NCI-H2107 (cell line): ENCODE results near the gene LYZ.

Experiments
- DNase-seq: peaks from one replicate; lab custom pipeline; 2025; lab: John Stamatoyannopoulos, UW

Gene LYZ

DNA sequence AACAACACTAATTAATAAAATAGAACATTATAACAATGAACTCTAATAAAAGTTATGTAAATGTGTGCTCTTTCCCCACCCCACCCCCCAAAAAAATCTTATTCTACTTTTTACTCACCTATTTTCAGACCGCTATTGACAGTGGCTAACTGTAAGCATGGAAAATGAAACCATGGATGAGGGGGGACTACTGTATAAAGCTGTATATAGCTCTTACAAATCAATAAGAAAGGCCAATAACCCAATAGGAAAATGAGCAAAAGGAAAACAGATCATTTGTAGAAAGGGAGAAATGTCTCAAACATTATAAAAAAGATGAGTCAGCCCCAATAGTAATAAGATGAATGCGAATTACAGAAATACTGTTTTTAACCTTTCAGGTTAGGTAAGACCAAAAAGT lies 38.7 kb downstream of the LYZ start:
- no peak for DNase-seq

DNA sequence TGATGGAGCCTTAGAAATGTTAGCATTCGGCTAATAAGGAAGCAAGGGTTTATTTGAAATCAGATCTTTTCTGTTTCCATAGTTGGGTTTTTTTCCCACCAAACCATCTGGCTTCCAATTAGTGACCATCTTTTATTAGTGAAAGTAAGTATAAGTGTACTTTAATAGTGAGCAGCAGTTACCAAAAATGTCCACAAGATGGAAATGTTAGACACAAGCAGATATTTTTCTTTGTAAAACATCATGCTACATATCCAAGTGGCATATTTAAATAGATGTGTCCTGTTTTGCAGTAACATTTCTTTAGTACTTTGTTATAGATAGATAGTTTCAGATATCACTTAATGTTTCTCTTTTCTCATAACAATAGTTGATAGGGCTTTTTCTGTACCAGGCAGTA lies 40.2 kb downstream of the LYZ start:
- no peak for DNase-seq

DNA sequence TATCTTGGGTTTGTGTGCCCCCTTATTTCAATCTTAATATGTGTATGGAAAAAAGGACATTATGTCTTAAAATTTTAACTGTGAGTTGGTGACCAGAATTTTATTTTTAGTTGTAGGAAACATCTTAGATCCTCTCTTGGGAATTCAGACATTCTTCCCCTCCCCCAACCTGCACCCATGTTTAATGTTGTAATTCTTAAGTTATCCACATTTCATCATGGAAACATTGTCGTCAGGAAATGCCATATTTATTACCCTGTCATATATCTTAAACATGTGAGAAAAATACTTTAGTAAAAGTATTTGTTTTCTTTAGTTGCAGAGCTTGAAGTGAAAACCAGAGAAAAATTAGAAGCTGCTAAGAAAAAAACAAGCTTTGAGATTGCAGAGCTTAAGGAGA lies 41.6 kb downstream of the LYZ start:
- DNase-seq, result no peak

DNA sequence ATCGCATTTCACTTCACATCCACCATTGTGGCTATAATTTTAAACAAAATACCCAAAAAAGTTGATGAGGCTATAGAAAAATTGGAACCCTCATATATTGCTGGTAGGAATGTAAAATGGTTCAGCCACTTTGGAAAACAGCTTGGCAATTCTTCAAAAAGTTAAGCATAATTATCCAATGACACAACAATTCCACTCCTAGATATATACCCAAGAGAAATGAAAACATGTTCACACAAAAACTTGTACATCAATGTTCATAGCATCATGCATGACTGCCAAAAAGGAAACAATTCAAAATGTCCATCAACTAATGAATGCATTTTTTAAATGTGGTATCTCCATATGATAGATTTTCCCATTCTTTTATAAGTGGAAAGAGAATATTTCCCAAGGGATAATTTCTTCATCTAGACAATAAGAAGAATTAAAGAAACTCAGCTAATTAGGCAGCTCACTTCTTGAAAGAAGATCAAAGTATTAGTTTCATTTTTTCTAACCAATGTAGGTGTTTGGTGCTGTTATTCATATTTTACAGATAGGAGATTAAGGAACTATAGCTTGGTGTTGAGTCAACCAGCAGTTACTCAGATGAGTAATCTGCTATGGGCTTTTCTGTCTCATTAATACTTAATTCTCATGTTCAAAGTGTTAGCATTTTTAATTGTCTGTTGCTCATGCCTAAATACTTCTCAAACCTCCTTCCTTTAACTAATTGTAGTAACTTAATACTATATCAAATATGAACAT lies 44.2 kb downstream of the LYZ start:
- no peak for DNase-seq

DNA sequence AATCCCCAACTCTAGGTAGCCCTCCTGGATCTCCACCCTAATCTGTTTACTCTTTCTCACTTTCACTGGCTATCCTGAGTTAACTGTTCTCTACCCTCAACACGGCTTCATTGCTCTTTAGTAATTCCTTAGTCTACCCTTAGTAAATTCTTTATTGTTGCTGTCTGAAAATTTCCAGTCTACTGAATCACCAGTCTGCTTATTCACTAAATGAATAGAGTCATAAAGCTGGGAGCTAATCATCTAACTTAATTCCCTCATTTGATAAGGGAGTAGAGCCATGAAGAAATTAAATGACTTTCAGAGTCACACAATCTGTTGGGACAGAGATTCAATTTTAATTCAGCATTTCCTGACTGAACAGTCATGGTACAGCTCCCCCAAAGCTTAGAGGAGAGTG lies 47.9 kb downstream of the LYZ start:
- no peak for DNase-seq

DNA sequence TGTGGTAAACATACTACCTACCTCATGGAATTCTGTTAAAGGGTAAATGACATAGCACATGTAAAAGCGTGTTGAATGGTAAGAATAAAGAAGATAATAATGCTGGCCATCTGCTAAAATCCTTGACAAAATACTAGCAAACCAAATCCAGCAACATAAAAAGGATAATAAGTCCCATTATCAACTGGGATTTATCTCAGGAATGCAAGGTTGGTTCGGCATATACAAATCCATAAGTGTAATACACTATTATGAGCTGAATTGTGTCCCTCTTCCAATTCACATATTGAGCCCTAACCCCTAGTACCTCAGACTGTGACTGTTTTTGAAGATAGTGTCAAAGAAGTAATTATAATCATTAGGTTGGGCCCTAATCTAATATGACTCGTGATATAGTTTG lies 48.8 kb downstream of the LYZ start:
- no peak for DNase-seq

DNA sequence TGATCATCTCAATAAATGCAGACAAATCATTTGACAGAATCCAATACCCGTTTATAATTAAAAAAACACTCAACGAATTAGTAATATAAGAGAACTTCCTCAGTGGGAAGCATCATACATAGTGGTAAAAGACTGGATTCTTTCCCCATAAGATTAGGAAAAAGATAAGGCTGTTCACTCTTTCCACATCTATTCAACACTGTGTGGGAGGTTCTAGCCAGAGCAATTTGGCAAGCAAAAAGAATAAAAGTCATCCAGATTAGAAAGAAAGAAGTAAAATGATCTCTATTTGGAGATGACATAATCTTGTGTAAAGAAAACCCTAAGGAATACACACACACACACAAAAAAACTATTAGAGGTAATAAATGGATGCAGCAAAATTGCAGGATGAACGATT lies 49.8 kb downstream of the LYZ start:
- DNase-seq, result no peak

DNA sequence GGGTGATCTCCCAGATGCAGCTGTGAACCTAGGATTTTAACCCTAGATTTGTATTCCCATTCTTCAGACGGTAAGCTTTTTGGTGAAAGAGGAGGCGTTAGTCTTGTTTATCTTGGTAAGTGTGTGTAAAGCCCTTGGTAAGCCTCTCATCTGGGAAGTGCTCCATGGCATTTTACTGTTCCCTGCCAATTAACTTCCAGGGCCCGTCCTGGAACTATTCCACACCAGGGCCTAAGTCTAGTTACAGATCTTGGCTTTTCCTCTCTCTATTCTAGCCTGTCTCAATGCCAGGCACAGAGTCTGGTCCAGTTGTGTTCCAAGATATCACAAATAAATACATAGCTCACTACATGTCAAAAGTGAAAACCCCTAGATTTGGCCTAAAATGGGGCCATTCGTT lies 53.8 kb downstream of the LYZ start:
- no peak for DNase-seq
